HepG2 (cell line): ENCODE results near the gene SURF1. TPM values are rescaled to one million over a fixed set of nuclear protein-coding genes. Genes with fewer than 3 reads are reported as not detected.

Experiments
- ATAC-seq: fragments of 200-7000 bp; cut with Tn5 transposase; 3 replicates; pipeline ENCODE4 v1.9.1; 2020; ENCODE audit warnings: mild to moderate bottlenecking, moderate library complexity
- BruUV-seq: library from RNA; stranded (reverse); fragments of 400-500 nt; replicated peaks from 2 replicates; lab custom pipeline; 2021; lab: Mats Ljungman, UMichigan
- CTCF ChIA-PET: fragments of 300-600 bp; formaldehyde crosslinking; extraction: SDS; loops from one replicate; lab custom pipeline; 2021; ENCODE audit warnings: low total read pairs, inconsistent platforms, low intra/inter-chr PET ratio; lab: Yijun Ruan, JAX
- POLR2A ChIA-PET: fragments of 350-600 bp; sonication (Branson Sonifier 250); formaldehyde crosslinking; loops from one replicate; lab custom pipeline; 2020; ENCODE audit warnings: antibody characterized with exemption, inconsistent platforms; lab: Yijun Ruan, JAX
- DNase-seq: peaks from one replicate; pipeline ENCODE4 v3.0.0-alpha.2; 2015; ENCODE audit warnings: low spot score
- FAIRE-seq: peaks from 3 replicates; lab custom pipeline; 2011; peaks lifted over from hg19 to GRCh38; lab: Jason Lieb, UNC
- H2AFZ ChIP-seq: one replicate; pipeline ENCODE4 v1.6.1; 2011; ENCODE audit warnings: low read length, inconsistent platforms
- H3K27ac ChIP-seq: fragments of 300-600 bp; 3 replicates; pipeline ENCODE4 v1.8.0; 2011; ENCODE audit warnings: mixed run types, mild to moderate bottlenecking, mixed read lengths, low read length, inconsistent platforms; ENCODE audit not compliant: insufficient read depth; ENCODE audit errors: extremely low read length
- H3K27me3 ChIP-seq, 2 experiments: fragments of 200-600 bp in 1 of 2; 2 replicates in 1 of 2; 3 replicates in 1 of 2; pipeline versions ENCODE4 v1.6.0 to v1.8.0; 2011; ENCODE audit warnings: low read length in 2 of 2, mild to moderate bottlenecking in 2 of 2, moderate library complexity in 2 of 2, inconsistent platforms in 1 of 2; ENCODE audit not compliant: insufficient read depth in 2 of 2, control insufficient read depth in 1 of 2
- H3K36me3 ChIP-seq, 2 experiments: fragments of 200-600 bp in 1 of 2; replicated peaks in 1 of 2; 2 replicates in 1 of 2; 3 replicates in 1 of 2; pipeline versions ENCODE4 v1.5.1 to v1.8.0; 2011; ENCODE audit warnings: low read length in 2 of 2, inconsistent platforms in 1 of 2; ENCODE audit not compliant: insufficient read depth in 2 of 2, control insufficient read depth in 1 of 2
- H3K4me1 ChIP-seq: 2 replicates; pipeline ENCODE4 v1.5.1; 2012; ENCODE audit warnings: low read length, inconsistent platforms; ENCODE audit not compliant: insufficient read depth
- H3K4me2 ChIP-seq: 2 replicates; pipeline ENCODE4 v1.6.0; 2011; ENCODE audit warnings: low read depth, low read length, inconsistent platforms
- H3K4me3 ChIP-seq, 3 experiments: fragments of 200-600 bp in 1 of 3; sonication (generic), shearing (Covaris generic) in 1 of 3; replicated peaks in 1 of 3; 2 replicates each; pipeline ENCODE4 v1.5.1; 2011 to 2016; ENCODE audit warnings: low read length in 3 of 3, inconsistent platforms in 2 of 3, low read depth in 2 of 3, mild to moderate bottlenecking in 2 of 3, control low read depth in 1 of 3, mixed read lengths in 1 of 3; ENCODE audit not compliant: insufficient read depth in 1 of 3
- H3K79me2 ChIP-seq: one replicate; pipeline ENCODE4 v1.6.1; 2011; ENCODE audit warnings: low read length, inconsistent platforms; ENCODE audit not compliant: insufficient read depth
- H3K9ac ChIP-seq: 2 replicates; pipeline ENCODE4 v1.6.0; 2011; ENCODE audit warnings: mild to moderate bottlenecking, low read depth, low read length, inconsistent platforms; ENCODE audit not compliant: insufficient read depth
- H3K9me3 ChIP-seq: 2 replicates; pipeline ENCODE4 v1.5.1; 2012; ENCODE audit warnings: mild to moderate bottlenecking, low read length
- H4K20me1 ChIP-seq: 2 replicates; pipeline ENCODE4 v1.6.0; 2011; ENCODE audit warnings: inconsistent platforms, mild to moderate bottlenecking, low read length, moderate library complexity; ENCODE audit not compliant: insufficient read depth
- DR1 ChIP-seq: sonication (generic); formaldehyde crosslinking; IDR thresholded peaks from 2 replicates; pipeline ENCODE4 v1.8.0; 2021; ENCODE audit warnings: mild to moderate bottlenecking, missing genetic modification reagents, inconsistent platforms
- HNRNPH1 ChIP-seq: fragments of 200-400 bp; formaldehyde crosslinking; optimal IDR thresholded peaks from 2 replicates; pipeline ENCODE3; 2017; ENCODE audit warnings: mild to moderate bottlenecking, low read depth, low read length
- KDM4B ChIP-seq: sonication (generic); formaldehyde crosslinking; IDR thresholded peaks from 2 replicates; pipeline ENCODE4 v1.4.0; 2020; ENCODE audit warnings: missing genetic modification reagents
- NBN ChIP-seq: fragments of 450-650 bp; conservative IDR thresholded peaks from 2 replicates; pipeline ENCODE4 v1.6.1; 2017
- NCOR1 ChIP-seq: fragments of 200-600 bp; sonication (generic); IDR thresholded peaks from 2 replicates; pipeline ENCODE4 v1.7.0; 2017; ENCODE audit warnings: antibody characterized with exemption, low read length, borderline replicate concordance
- ZNF260 ChIP-seq: sonication (generic); formaldehyde crosslinking; IDR thresholded peaks from 2 replicates; pipeline ENCODE4 v1.4.0; 2020; ENCODE audit warnings: missing genetic modification reagents, low read depth, mild to moderate bottlenecking, borderline replicate concordance
- ZNF317 ChIP-seq: sonication (generic); formaldehyde crosslinking; IDR thresholded peaks from 2 replicates; pipeline ENCODE4 v1.5.0; 2020; ENCODE audit warnings: mild to moderate bottlenecking, missing genetic modification reagents
- ZNF737 ChIP-seq: sonication (generic); formaldehyde crosslinking; IDR thresholded peaks from 2 replicates; pipeline ENCODE4 v1.5.0; 2020; ENCODE audit warnings: missing genetic modification reagents, mild to moderate bottlenecking, borderline replicate concordance
- ZNF749 ChIP-seq: sonication (generic); formaldehyde crosslinking; IDR thresholded peaks from 2 replicates; pipeline ENCODE4 v1.8.0; 2022; ENCODE audit warnings: mild to moderate bottlenecking, missing genetic modification reagents, moderate library complexity, borderline replicate concordance
- ZNF841 ChIP-seq: sonication (generic); formaldehyde crosslinking; IDR thresholded peaks from 2 replicates; pipeline ENCODE4 v1.8.1; 2023; ENCODE audit warnings: missing genetic modification reagents, borderline replicate concordance
- WGBS: methylation state at CpG from one replicate; pipeline ENCODE4 v1.1.6; 2017; ENCODE audit warnings: low lambda C conversion rate; 5-methylcytosine and 5-hydroxymethylcytosine counted together
- in situ Hi-C: cut with HindIII; loops from 2 replicates; pipeline ENCODE4 v1.10.0; 2017; ENCODE audit warnings: low pct_unique_long_range_greater_than_20kb; ENCODE audit not compliant: extremely low pct_ligation_motif_present
- intact Hi-C: fragments of 100-400 bp; cut with micrococcal nuclease; formaldehyde crosslinking; loops from one replicate; pipeline ENCODE4 v1.10.0; 2022; ENCODE audit not compliant: unreplicated experiment
- polyA plus RNA-seq, 8 experiments: library from polyadenylated mRNA; depleted of rRNA in 3 of 8; stranded (reverse) in 7 of 8; unstranded in 1 of 8; fragments of >200 nt; fragmentation: Illumina TruSeq in 4 of 8; extraction: Trizol in 4 of 8; gene quantifications; 2 replicates each; pipeline versions ENCODE4 v1.2.1 to v1.2.3, GENCODE V29; 2011 to 2016; ENCODE audit warnings: low read depth in 4 of 8, missing spikeins in 1 of 8, mixed read lengths in 1 of 8; ENCODE audit not compliant: insufficient read depth in 1 of 8
- total RNA-seq, 5 experiments: library from RNA; depleted of rRNA; stranded (reverse); fragments of >200 nt; fragmentation: Illumina TruSeq; extraction: Trizol; gene quantifications; 2 replicates each; pipeline ENCODE4 v1.2.3, GENCODE V29; 2016; ENCODE audit warnings: low read depth in 1 of 5
- TF ChIP-seq, protein P1 (sequence below): IDR thresholded peaks from 2 replicates; pipeline ENCODE4 v1.6.1; 2012; ENCODE audit warnings: low read length, improper control_type of control experiment
- TF ChIP-seq, protein P2 (sequence below): sonication (generic); formaldehyde crosslinking; conservative IDR thresholded peaks from 2 replicates; pipeline ENCODE4 v1.8.0; 2022; ENCODE audit warnings: mild to moderate bottlenecking, moderate library complexity, missing genetic modification reagents

SURF1 gene
- total and polyA plus RNA-seq, 2 of the 13 experiments (the other 11 are each of a cell fraction or from before 2014, with no cell fraction given) = 17.8 to 40.7 TPM

DNA sequence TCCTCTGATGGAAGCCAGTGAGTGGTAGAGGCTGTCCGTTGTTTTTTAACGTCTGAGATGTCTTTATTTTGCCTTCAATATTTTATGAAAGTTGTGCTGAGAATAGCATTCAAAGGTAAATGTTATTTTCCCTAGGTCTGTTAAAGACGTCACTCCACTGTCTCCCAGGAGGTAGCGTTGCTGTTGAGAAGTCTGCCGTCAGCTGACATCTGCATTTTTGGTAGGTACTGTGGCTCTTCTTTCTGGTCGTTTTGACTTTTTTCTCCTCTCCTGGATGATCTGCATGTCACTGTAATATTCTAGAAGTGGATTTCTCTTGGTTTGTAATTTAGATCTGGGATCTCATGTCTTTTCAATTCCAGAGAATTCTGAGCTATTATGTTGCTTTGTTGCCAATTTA is 46.7 kb downstream of the SURF1 start:
- Histone ChIP-seq H3K4me2 (no peak overlapping the region), H3K36me3 (no peaks in the 10 kb centered on the region), H3K4me1 (no peaks in the 10 kb centered on the region), H3K9me3 (no peaks in the 10 kb centered on the region), H4K20me1 (no peaks in the 10 kb centered on the region)
- FAIRE-seq (no peak), ATAC-seq (no peak)
- TF ChIP-seq KDM4B (CRISPR knock-in tag) (no peak), ZNF260 (no peak), ZNF317 (CRISPR knock-in tag) (peak; percentile 97)
- TF ChIP-seq, all 625 proteins: peak for 1
- WGBS = 44% methylated on average over 6 of the region's 6 CpGs
- intact Hi-C loops (no loop called here), in situ Hi-C loops (no loop called here)
- Histone ChIP-seq H3K27ac (no peak overlapping the region), H3K27me3 (peaks cover 0 to 14% of the 10 kb centered on the region in 2 experiments; a peak in 2 of 5 replicates), H2AFZ (no peak overlapping the region), H3K9ac (no peak overlapping the region), H3K4me3 (no peak overlapping the region), H3K79me2 (no peaks in the 10 kb centered on the region)
- CTCF ChIA-PET = no interaction called here
- no peak for DNase-seq
- BruUV-seq = no TSS peak
- POLR2A ChIA-PET = no interaction called here

DNA sequence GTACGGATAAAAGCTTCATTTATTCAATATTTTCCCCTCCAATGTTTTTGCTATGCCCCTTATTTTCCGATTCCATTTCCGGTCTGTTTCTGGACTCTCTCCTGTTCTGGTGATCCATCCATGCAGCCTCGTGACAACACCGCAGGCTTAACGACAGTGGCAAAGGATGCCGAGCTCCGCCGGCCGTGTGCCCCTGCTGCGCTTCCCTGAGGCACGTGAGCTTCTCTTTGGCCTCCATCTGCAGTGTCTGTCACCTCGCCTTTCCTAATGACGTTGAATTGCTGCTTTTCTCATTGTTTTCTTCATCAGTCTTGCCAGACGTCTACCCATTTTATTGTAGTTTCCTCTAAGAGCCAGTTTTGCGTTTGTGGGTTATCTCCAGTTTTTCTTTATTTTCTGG is 49.0 kb downstream of the SURF1 start:
- intact Hi-C loops = no loop called here
- H4K20me1 ChIP-seq = no peaks in the 10 kb centered on the region
- peaks cover 0 to 24% of the 10 kb centered on the region in 2 experiments; a peak in 3 of 5 replicates for H3K27me3 ChIP-seq
- TF ChIP-seq NBN (no peak), DR1 (CRISPR knock-in tag) (no peak), ZNF737 (CRISPR knock-in tag) (no peak), ZNF749 (no peak), NCOR1 (no peak), ZNF841 (CRISPR knock-in tag) (no peak), HNRNPH1 (no peak)
- TF ChIP-seq, protein P1, sequence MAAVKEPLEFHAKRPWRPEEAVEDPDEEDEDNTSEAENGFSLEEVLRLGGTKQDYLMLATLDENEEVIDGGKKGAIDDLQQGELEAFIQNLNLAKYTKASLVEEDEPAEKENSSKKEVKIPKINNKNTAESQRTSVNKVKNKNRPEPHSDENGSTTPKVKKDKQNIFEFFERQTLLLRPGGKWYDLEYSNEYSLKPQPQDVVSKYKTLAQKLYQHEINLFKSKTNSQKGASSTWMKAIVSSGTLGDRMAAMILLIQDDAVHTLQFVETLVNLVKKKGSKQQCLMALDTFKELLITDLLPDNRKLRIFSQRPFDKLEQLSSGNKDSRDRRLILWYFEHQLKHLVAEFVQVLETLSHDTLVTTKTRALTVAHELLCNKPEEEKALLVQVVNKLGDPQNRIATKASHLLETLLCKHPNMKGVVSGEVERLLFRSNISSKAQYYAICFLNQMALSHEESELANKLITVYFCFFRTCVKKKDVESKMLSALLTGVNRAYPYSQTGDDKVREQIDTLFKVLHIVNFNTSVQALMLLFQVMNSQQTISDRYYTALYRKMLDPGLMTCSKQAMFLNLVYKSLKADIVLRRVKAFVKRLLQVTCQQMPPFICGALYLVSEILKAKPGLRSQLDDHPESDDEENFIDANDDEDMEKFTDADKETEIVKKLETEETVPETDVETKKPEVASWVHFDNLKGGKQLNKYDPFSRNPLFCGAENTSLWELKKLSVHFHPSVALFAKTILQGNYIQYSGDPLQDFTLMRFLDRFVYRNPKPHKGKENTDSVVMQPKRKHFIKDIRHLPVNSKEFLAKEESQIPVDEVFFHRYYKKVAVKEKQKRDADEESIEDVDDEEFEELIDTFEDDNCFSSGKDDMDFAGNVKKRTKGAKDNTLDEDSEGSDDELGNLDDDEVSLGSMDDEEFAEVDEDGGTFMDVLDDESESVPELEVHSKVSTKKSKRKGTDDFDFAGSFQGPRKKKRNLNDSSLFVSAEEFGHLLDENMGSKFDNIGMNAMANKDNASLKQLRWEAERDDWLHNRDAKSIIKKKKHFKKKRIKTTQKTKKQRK = no peak
- TF ChIP-seq, protein P2, sequence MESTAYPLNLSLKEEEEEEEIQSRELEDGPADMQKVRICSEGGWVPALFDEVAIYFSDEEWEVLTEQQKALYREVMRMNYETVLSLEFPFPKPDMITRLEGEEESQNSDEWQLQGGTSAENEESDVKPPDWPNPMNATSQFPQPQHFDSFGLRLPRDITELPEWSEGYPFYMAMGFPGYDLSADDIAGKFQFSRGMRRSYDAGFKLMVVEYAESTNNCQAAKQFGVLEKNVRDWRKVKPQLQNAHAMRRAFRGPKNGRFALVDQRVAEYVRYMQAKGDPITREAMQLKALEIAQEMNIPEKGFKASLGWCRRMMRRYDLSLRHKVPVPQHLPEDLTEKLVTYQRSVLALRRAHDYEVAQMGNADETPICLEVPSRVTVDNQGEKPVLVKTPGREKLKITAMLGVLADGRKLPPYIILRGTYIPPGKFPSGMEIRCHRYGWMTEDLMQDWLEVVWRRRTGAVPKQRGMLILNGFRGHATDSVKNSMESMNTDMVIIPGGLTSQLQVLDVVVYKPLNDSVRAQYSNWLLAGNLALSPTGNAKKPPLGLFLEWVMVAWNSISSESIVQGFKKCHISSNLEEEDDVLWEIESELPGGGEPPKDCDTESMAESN (CRISPR knock-in tag) = no peak
- ChIA-PET CTCF (no interaction called here), POLR2A (no interaction called here)
- in situ Hi-C loops = no loop called here
- H3K4me2 ChIP-seq = no peak overlapping the region
- H3K27ac ChIP-seq = no peak overlapping the region
- BruUV-seq = no TSS peak
- no peaks in the 10 kb centered on the region for H3K79me2 ChIP-seq
- no peak for FAIRE-seq
- 46% methylated on average over 16 of the region's 16 CpGs for WGBS
- H3K9me3 ChIP-seq = no peaks in the 10 kb centered on the region
- no peaks in the 10 kb centered on the region for H3K4me1 ChIP-seq
- H3K36me3 ChIP-seq = no peaks in the 10 kb centered on the region
- no peak overlapping the region for H2AFZ ChIP-seq
- no peak for ATAC-seq
- H3K4me3 ChIP-seq = no peak overlapping the region
- no peak for DNase-seq
- no peak overlapping the region for H3K9ac ChIP-seq
